H1 (cell line): ENCODE measurements around the gene ZNF700. TPM values are rescaled to one million over a fixed set of nuclear protein-coding genes. Genes with fewer than 3 reads are reported as not detected.

Source experiments
- CTCF ChIA-PET: fragments of 300-600 bp; sonication (Branson Sonifier 250); formaldehyde crosslinking; loops from one replicate; lab custom pipeline; 2021; ENCODE audit not compliant: partially characterized antibody; lab: Charles Lee
- POLR2A ChIA-PET: fragments of 300-600 bp; sonication (Branson Sonifier 250); formaldehyde crosslinking; loops from one replicate; lab custom pipeline; 2021; ENCODE audit warnings: inconsistent platforms; ENCODE audit not compliant: partially characterized antibody; lab: Charles Lee
- DNase-seq, 2 experiments: peaks; one replicate each; pipeline versions ENCODE4 v3.0.0 to v3.0.0-alpha.2; 2010 to 2022; ENCODE audit warnings: low spot score in 2 of 2, low read depth in 1 of 2, mixed read lengths in 1 of 2
- FAIRE-seq: peaks from 2 replicates; lab custom pipeline; 2011; peaks lifted over from hg19 to GRCh38; lab: Jason Lieb, UNC
- H2AFZ ChIP-seq: 2 replicates; pipeline ENCODE4 v1.8.1; 2012; ENCODE audit warnings: low read length, inconsistent platforms
- H2AK5ac ChIP-seq: 2 replicates; pipeline ENCODE4 v1.6.1; 2013; ENCODE audit warnings: low read depth, low read length
- H2BK120ac ChIP-seq: replicated peaks from 2 replicates; pipeline ENCODE3; 2013; ENCODE audit warnings: low read depth, low read length, inconsistent platforms
- H2BK12ac ChIP-seq: 2 replicates; pipeline ENCODE4 v1.6.1; 2013; ENCODE audit warnings: low read depth, low read length
- H2BK15ac ChIP-seq: 2 replicates; pipeline ENCODE4 v1.6.1; 2013; ENCODE audit warnings: low read length
- H2BK20ac ChIP-seq: 2 replicates; pipeline ENCODE4 v1.6.1; 2013; ENCODE audit warnings: low read length
- H2BK5ac ChIP-seq: 2 replicates; pipeline ENCODE4 v1.6.1; 2013; ENCODE audit warnings: low read depth, low read length
- H3K14ac ChIP-seq: 2 replicates; pipeline ENCODE4 v1.6.1; 2013; ENCODE audit warnings: inconsistent platforms; ENCODE audit not compliant: insufficient read length
- H3K18ac ChIP-seq: 2 replicates; pipeline ENCODE4 v1.6.1; 2013; ENCODE audit warnings: low read length; ENCODE audit errors: extremely low read depth
- H3K23ac ChIP-seq: 2 replicates; pipeline ENCODE4 v1.6.1; 2013; ENCODE audit warnings: inconsistent platforms; ENCODE audit not compliant: insufficient read length
- H3K23me2 ChIP-seq: 2 replicates; pipeline ENCODE4 v1.6.1; 2013; ENCODE audit warnings: low read depth, low read length
- H3K27ac ChIP-seq: 2 replicates; pipeline ENCODE4 v1.6.1; 2011; ENCODE audit warnings: low read depth, low read length, inconsistent platforms
- H3K27me3 ChIP-seq, 4 experiments: replicated peaks in 1 of 4; 1 replicate in 1 of 4; 2 replicates in 3 of 4; pipeline versions ENCODE4 v1.6.1 to v1.8.1; 2011 to 2013; ENCODE audit warnings: low read length in 3 of 4, mild to moderate bottlenecking in 3 of 4, inconsistent platforms in 2 of 4, mixed read lengths in 2 of 4, moderate library complexity in 1 of 4; ENCODE audit not compliant: control insufficient read depth in 3 of 4, insufficient read depth in 3 of 4; ENCODE audit errors: extremely low read depth in 1 of 4
- H3K36me3 ChIP-seq, 4 experiments: 2 replicates each; pipeline versions ENCODE4 v1.6.1 to v1.8.1; 2011 to 2013; ENCODE audit warnings: mild to moderate bottlenecking in 4 of 4, low read length in 3 of 4, moderate library complexity in 2 of 4, control low read depth in 1 of 4, inconsistent platforms in 1 of 4; ENCODE audit not compliant: insufficient read depth in 4 of 4, control insufficient read depth in 2 of 4
- H3K4ac ChIP-seq: replicated peaks from 2 replicates; pipeline ENCODE3; 2013; ENCODE audit warnings: low read length, low read depth, mixed read lengths, inconsistent platforms; ENCODE audit not compliant: insufficient read length
- H3K4me1 ChIP-seq, 4 experiments: replicated peaks in 1 of 4; 1 replicate in 1 of 4; 2 replicates in 3 of 4; pipeline versions ENCODE4 v1.6.1 to v1.8.1; 2011 to 2013; ENCODE audit warnings: low read length in 3 of 4, inconsistent platforms in 2 of 4, mixed read lengths in 1 of 4; ENCODE audit not compliant: insufficient read depth in 4 of 4, control insufficient read depth in 3 of 4
- H3K4me2 ChIP-seq, 2 experiments: 2 replicates each; pipeline versions ENCODE4 v1.6.1 to v1.8.1; 2011 to 2013; ENCODE audit warnings: low read depth in 2 of 2, low read length in 2 of 2, control low read depth in 1 of 2, inconsistent platforms in 1 of 2, mild to moderate bottlenecking in 1 of 2; ENCODE audit not compliant: insufficient read depth in 1 of 2
- H3K4me3 ChIP-seq, 4 experiments: fragments of 200-600, 300-600 bp in 1 of 4; sonication (generic), shearing (Covaris generic), sonication (Bioruptor Twin) in 1 of 4; 2 replicates each; pipeline versions ENCODE4 v1.5.1 to v1.8.1; 2011 to 2016; ENCODE audit warnings: low read length in 4 of 4, low read depth in 3 of 4, control low read depth in 2 of 4, inconsistent platforms in 2 of 4, mild to moderate bottlenecking in 2 of 4, mixed read lengths in 1 of 4, moderate library complexity in 1 of 4; ENCODE audit not compliant: insufficient read depth in 2 of 4; ENCODE audit errors: extremely low read depth in 1 of 4
- H3K56ac ChIP-seq: replicated peaks from 2 replicates; pipeline ENCODE3; 2013; ENCODE audit warnings: low read depth, mild to moderate bottlenecking, mixed read lengths, low read length, inconsistent platforms; ENCODE audit not compliant: insufficient read length
- H3K79me1 ChIP-seq: 2 replicates; pipeline ENCODE4 v1.6.1; 2013; ENCODE audit warnings: low read depth, low read length, control low read depth
- H3K79me2 ChIP-seq, 2 experiments: 2 replicates each; pipeline versions ENCODE4 v1.6.1 to v1.8.1; 2012 to 2013; ENCODE audit warnings: low read length in 2 of 2, mild to moderate bottlenecking in 2 of 2, inconsistent platforms in 1 of 2; ENCODE audit not compliant: insufficient read depth in 2 of 2, control insufficient read depth in 1 of 2
- H3K9ac ChIP-seq, 4 experiments: replicated peaks in 1 of 4; 1 replicate in 1 of 4; 2 replicates in 3 of 4; pipeline versions ENCODE4 v1.6.1 to v1.8.1; 2011 to 2013; ENCODE audit warnings: low read depth in 3 of 4, low read length in 3 of 4, control low read depth in 2 of 4, mild to moderate bottlenecking in 2 of 4, moderate library complexity in 2 of 4, inconsistent platforms in 1 of 4; ENCODE audit errors: extremely low read depth in 1 of 4
- H3K9me3 ChIP-seq, 2 experiments: 2 replicates each; pipeline versions ENCODE4 v1.6.1 to v1.8.1; 2012 to 2013; ENCODE audit warnings: mild to moderate bottlenecking in 2 of 2, moderate library complexity in 2 of 2, control low read depth in 1 of 2, inconsistent platforms in 1 of 2, low read depth in 1 of 2, low read length in 1 of 2, mixed read lengths in 1 of 2; ENCODE audit not compliant: insufficient read depth in 2 of 2
- H4K20me1 ChIP-seq, 2 experiments: replicated peaks in 1 of 2; 2 replicates each; pipeline versions ENCODE3 to v1.8.1; 2011 to 2013; ENCODE audit warnings: inconsistent platforms in 2 of 2, low read length in 2 of 2, mild to moderate bottlenecking in 1 of 2; ENCODE audit not compliant: insufficient read depth in 2 of 2, control insufficient read depth in 1 of 2
- H4K5ac ChIP-seq: 2 replicates; pipeline ENCODE4 v1.6.1; 2013; ENCODE audit warnings: low read length, low read depth, mixed read lengths, inconsistent platforms; ENCODE audit not compliant: insufficient read length
- H4K8ac ChIP-seq: 2 replicates; pipeline ENCODE4 v1.8.0; 2013; ENCODE audit warnings: mild to moderate bottlenecking, moderate library complexity, low read length, inconsistent platforms; ENCODE audit not compliant: insufficient read depth; ENCODE audit errors: extremely low read depth
- H4K91ac ChIP-seq: replicated peaks from 2 replicates; pipeline ENCODE3; 2013; ENCODE audit warnings: low read length, mixed read lengths, inconsistent platforms; ENCODE audit not compliant: insufficient read length
- CTBP2 ChIP-seq: IDR thresholded peaks from 2 replicates; pipeline ENCODE4 v1.7.0; 2011; ENCODE audit warnings: borderline replicate concordance, mild to moderate bottlenecking, moderate library complexity, mixed read lengths, low read length; ENCODE audit not compliant: insufficient read depth, insufficient read length
- NANOG ChIP-seq: IDR thresholded peaks from 2 replicates; pipeline ENCODE4 v1.6.1; 2011; ENCODE audit warnings: low read length, low read depth, mild to moderate bottlenecking, inconsistent platforms; ENCODE audit not compliant: insufficient read depth, poor library complexity, severe bottlenecking
- WGBS, 2 experiments: shearing (Covaris generic) in 1 of 2; methylation state at CpG; one replicate each; pipeline versions ENCODE4 v1.1.6 to v1.1.7; 2013 to 2015; ENCODE audit warnings: low lambda C conversion rate in 2 of 2, mixed read lengths in 2 of 2, inconsistent platforms in 1 of 2, low coverage in 1 of 2, missing lambda C conversion rate in 1 of 2; ENCODE audit not compliant: insufficient replicate concordance in 2 of 2, insufficient coverage in 1 of 2, insufficient read length in 1 of 2; ENCODE audit errors: extremely low coverage in 1 of 2, missing lambda C conversion rate in 1 of 2; 5-methylcytosine and 5-hydroxymethylcytosine counted together
- polyA plus RNA-seq, 7 experiments: library from polyadenylated mRNA; depleted of rRNA in 3 of 7; stranded (reverse) in 5 of 7; unstranded in 2 of 7; fragments of >200 nt in 5 of 7; fragments of 200-250 nt in 2 of 7; gene quantifications; 1 replicate in 5 of 7; 2 replicates in 1 of 7; 4 replicates in 1 of 7; pipeline versions ENCODE4 v1.2.1 to v1.2.3, GENCODE V29; 2011 to 2013; ENCODE audit warnings: missing spikeins in 2 of 7, mixed read lengths in 2 of 7
- small RNA-seq: library from polyadenylated mRNA; stranded (forward); fragments of <200 nt; extraction: miRNeasy Mini kit (QIAGEN cat#:217004); gene quantifications from one replicate; pipeline ENCODE3, GENCODE V24; 2013; ENCODE audit not compliant: insufficient read depth
- total RNA-seq: library from RNA; stranded (reverse); fragmentation: NEBNext Ultra II Directional; extraction: Animal tissue kit (Norgen Biotek cat#: 25700); gene quantifications from 2 replicates; pipeline ENCODE4 v1.2.1, GENCODE V29; 2021

ZNF700 gene
- total and polyA plus RNA-seq, 2 of the 8 experiments (the other 6 are each of a cell fraction or from before 2014, with no cell fraction given) = 3.0 to 10.5 TPM

- H3K79me2 ChIP-seq = peaks cover 2 to 88% of the 10 kb centered on the region in 2 experiments; a peak in 3 of 4 replicates
- no peak overlapping the region for H3K4me2 ChIP-seq
- H3K9me3 ChIP-seq = no peaks in the 10 kb centered on the region; a peak in 1 of 4 replicates
- FAIRE-seq (no peak), DNase-seq (no peak)
- no peak overlapping the region for H4K91ac ChIP-seq
- H2BK12ac ChIP-seq = no peak overlapping the region
- no peak overlapping the region for H3K14ac ChIP-seq
- H2BK15ac ChIP-seq = no peak overlapping the region
- no peak overlapping the region for H3K27ac ChIP-seq
- H2AK5ac ChIP-seq = no peak overlapping the region
- H3K23me2 ChIP-seq = no peaks in the 10 kb centered on the region; the same call in 1 of the 2 replicates
- peaks cover 0 to 2% (median 0%) of the 10 kb centered on the region in 4 experiments; a peak in 2 of 7 replicates for H3K4me1 ChIP-seq
- no peak overlapping the region for H4K8ac ChIP-seq
- no peak overlapping the region for H3K9ac ChIP-seq
- no peak overlapping the region for H2BK120ac ChIP-seq
- H3K18ac ChIP-seq = no peak overlapping the region
- H3K79me1 ChIP-seq = peaks cover 13% of the 10 kb centered on the region
- H2BK20ac ChIP-seq = no peak overlapping the region
- POLR2A ChIA-PET = interaction anchor here (0.6 to 1.1 kb wide), 4 partner anchors 27 to 106 kb away, joined by 3 read pairs; partner anchors contain the start of gene ZNF878
- 83% methylated on average over 1 of the region's 1 CpG; no CpG with 5 or more reads in 1 of the 2 experiments for WGBS, 2 experiments
- no peak overlapping the region for H4K5ac ChIP-seq
- H3K23ac ChIP-seq = no peak overlapping the region
- H3K36me3 ChIP-seq = peaks cover 0 to 2% (median 0%) of the 10 kb centered on the region in 4 experiments; a peak in 3 of 8 replicates
- H4K20me1 ChIP-seq = peaks cover 4 to 5% of the 10 kb centered on the region in 2 experiments
- no peak overlapping the region for H2AFZ ChIP-seq
- no peak overlapping the region for H3K56ac ChIP-seq
- TF ChIP-seq NANOG (no peak), CTBP2 (no peak)
- H3K4me3 ChIP-seq = no peak overlapping the region
- H2BK5ac ChIP-seq = no peak overlapping the region
- H3K4ac ChIP-seq = no peak overlapping the region
- no peaks in the 10 kb centered on the region for H3K27me3 ChIP-seq
- CTCF ChIA-PET = interaction anchor here (1.0 to 13.7 kb wide), 2 partner anchors 70 to 114 kb away, joined by 4 to 144 read pairs; partner anchors contain the start of gene ZNF700
Observed at GRCh38 chr19:11995174-11995573, 70.3 kb downstream of the ZNF700 start.

Small RNAs within 50 kb of the gene (small RNA-seq; reads per million reads assigned to genes)
- not detected for gene RNA5SP464

Other genes with a start within 250 kb of the ZNF700 start
- 2.4 and 2.9 TPM in 2 replicates for gene ZNF823, start 186.2 kb upstream of the ZNF700 start, total RNA-seq
- gene ZNF823, start 186.2 kb upstream of the ZNF700 start, polyA plus RNA-seq (2011; rRNA removed) = 0.73 and 0.93 TPM in 2 replicates
- 0.23 and 0.48 TPM in 2 replicates for gene ZNF441, start 158.1 kb upstream of the ZNF700 start, total RNA-seq
- gene ZNF441, start 158.1 kb upstream of the ZNF700 start, polyA plus RNA-seq (2011; rRNA removed) = 0.09 and 0.22 TPM in 2 replicates
- gene ZNF491, start 126.6 kb upstream of the ZNF700 start, total RNA-seq = 0.78 and 0.84 TPM in 2 replicates
- gene ZNF491, start 126.6 kb upstream of the ZNF700 start, polyA plus RNA-seq (2011; rRNA removed) = 0.18 and 0.31 TPM in 2 replicates
- gene ZNF440, start 110.8 kb upstream of the ZNF700 start, total RNA-seq = 6.5 and 7.9 TPM in 2 replicates
- gene ZNF440, start 110.8 kb upstream of the ZNF700 start, polyA plus RNA-seq (2011; rRNA removed) = 0.63 and 0.77 TPM in 2 replicates
- 0.17 TPM in 1 of 2 replicates, not detected in the other for gene ZNF439, start 76.4 kb upstream of the ZNF700 start, total RNA-seq
- gene ZNF439, start 76.4 kb upstream of the ZNF700 start, polyA plus RNA-seq (2011; rRNA removed) = 0.05 and 0.09 TPM in 2 replicates
- 21.2 and 22.8 TPM in 2 replicates for gene ZNF69, start 37.3 kb upstream of the ZNF700 start, total RNA-seq
- 5.6 and 6.3 TPM in 2 replicates for gene ZNF69, start 37.3 kb upstream of the ZNF700 start, polyA plus RNA-seq (2011; rRNA removed)
- 1.7 TPM in 2 replicates for gene ZNF763, start 39.9 kb downstream of the ZNF700 start, total RNA-seq
- gene ZNF763, start 39.9 kb downstream of the ZNF700 start, polyA plus RNA-seq (2011; rRNA removed) = 0.39 and 0.46 TPM in 2 replicates
- 1.4 and 1.8 TPM in 2 replicates for gene ZNF433, start 110.6 kb downstream of the ZNF700 start, total RNA-seq
- 0.68 and 0.71 TPM in 2 replicates for gene ZNF433, start 110.6 kb downstream of the ZNF700 start, polyA plus RNA-seq (2011; rRNA removed)
- 9.1 and 9.5 TPM in 2 replicates for gene ZNF878, start 127.9 kb downstream of the ZNF700 start, total RNA-seq
- 0.57 and 0.91 TPM in 2 replicates for gene ZNF878, start 127.9 kb downstream of the ZNF700 start, polyA plus RNA-seq (2011; rRNA removed)
- gene ZNF844, start 139.6 kb downstream of the ZNF700 start, total RNA-seq = 9.4 and 9.8 TPM in 2 replicates
- 2.7 and 3.1 TPM in 2 replicates for gene ZNF844, start 139.6 kb downstream of the ZNF700 start, polyA plus RNA-seq (2011; rRNA removed)
- gene ZNF20, start 215.2 kb downstream of the ZNF700 start, total RNA-seq = 7.4 and 9.0 TPM in 2 replicates
- 0.75 and 1.6 TPM in 2 replicates for gene ZNF20, start 215.2 kb downstream of the ZNF700 start, polyA plus RNA-seq (2011; rRNA removed)
- gene ZNF625, start 231.6 kb downstream of the ZNF700 start, total RNA-seq = 23.3 and 26.8 TPM in 2 replicates
- gene ZNF625, start 231.6 kb downstream of the ZNF700 start, polyA plus RNA-seq (2011; rRNA removed) = 2.3 and 2.5 TPM in 2 replicates
- gene ZNF136, start 238.0 kb downstream of the ZNF700 start, total RNA-seq = 6.9 and 9.9 TPM in 2 replicates
- gene ZNF136, start 238.0 kb downstream of the ZNF700 start, polyA plus RNA-seq (2011; rRNA removed) = 0.85 and 1.6 TPM in 2 replicates